Liver (tissue), 9 donors: ENCODE measurements around the gene TIMM17B. TPM values are rescaled to one million over a fixed set of nuclear protein-coding genes. Genes with fewer than 3 reads are reported as not detected.

Experiments used
- DNase-seq: peaks from one replicate; pipeline ENCODE4 v3.0.0-alpha.2; 2017; ENCODE audit warnings: low spot score
- H3K27ac ChIP-seq, 2 donors: one replicate each; pipeline ENCODE4 v1.7.0; 2013; ENCODE audit warnings: inconsistent platforms in 2 of 2, low read length in 2 of 2, control low read depth in 1 of 2, low read depth in 1 of 2, mild to moderate bottlenecking in 1 of 2
- H3K27me3 ChIP-seq, 4 donors: one replicate each; pipeline versions ENCODE4 v1.6.1 to v1.7.0; 2013; ENCODE audit warnings: low read length in 3 of 4, inconsistent platforms in 1 of 4, mild to moderate bottlenecking in 1 of 4, moderate library complexity in 1 of 4; ENCODE audit not compliant: control insufficient read depth in 4 of 4, insufficient read depth in 4 of 4
- H3K36me3 ChIP-seq, 4 donors: one replicate each; pipeline versions ENCODE4 v1.6.1 to v1.7.0; 2013; ENCODE audit warnings: low read length in 3 of 4, mild to moderate bottlenecking in 3 of 4, low read depth in 1 of 4, moderate library complexity in 1 of 4; ENCODE audit not compliant: control insufficient read depth in 4 of 4, insufficient read depth in 3 of 4
- H3K4me1 ChIP-seq, 4 donors: one replicate each; pipeline versions ENCODE4 v1.6.1 to v1.7.0; 2013; ENCODE audit warnings: low read length in 3 of 4, mild to moderate bottlenecking in 3 of 4, moderate library complexity in 1 of 4; ENCODE audit not compliant: control insufficient read depth in 4 of 4, insufficient read depth in 4 of 4
- H3K4me3 ChIP-seq, 3 donors: one replicate each; pipeline versions ENCODE4 v1.6.1 to v1.7.0; 2013; ENCODE audit warnings: low read length in 3 of 3, control low read depth in 1 of 3, low read depth in 1 of 3, mild to moderate bottlenecking in 1 of 3
- H3K9ac ChIP-seq, 2 donors: one replicate each; pipeline ENCODE4 v1.7.0; 2013; ENCODE audit warnings: low read length in 2 of 2, mild to moderate bottlenecking in 2 of 2, moderate library complexity in 2 of 2, control low read depth in 1 of 2, low read depth in 1 of 2
- H3K9me3 ChIP-seq, 4 donors: one replicate each; pipeline versions ENCODE4 v1.6.1 to v1.7.0; 2013; ENCODE audit warnings: low read length in 3 of 4; ENCODE audit not compliant: control insufficient read depth in 4 of 4
- EGR1 ChIP-seq, 2 donors: IDR thresholded peaks; 2 replicates each; pipeline ENCODE4 v1.6.1; 2016 to 2018; ENCODE audit warnings: antibody characterized with exemption in 2 of 2, low read depth in 2 of 2
- FOXA1 ChIP-seq: IDR thresholded peaks from 2 replicates; pipeline ENCODE4 v1.6.1; 2016; ENCODE audit warnings: antibody characterized with exemption
- FOXA2 ChIP-seq: IDR thresholded peaks from 2 replicates; pipeline ENCODE4 v1.6.1; 2016; ENCODE audit warnings: antibody characterized with exemption
- GABPA ChIP-seq, 2 donors: IDR thresholded peaks in 1 of 2; conservative IDR thresholded peaks in 1 of 2; 2 replicates each; pipeline ENCODE4 v1.6.1; 2016; ENCODE audit warnings: antibody characterized with exemption in 2 of 2, mild to moderate bottlenecking in 1 of 2, moderate library complexity in 1 of 2
- HNF4A ChIP-seq, 2 donors: conservative IDR thresholded peaks; 2 replicates each; pipeline ENCODE4 v1.6.1; 2016; ENCODE audit warnings: antibody characterized with exemption in 2 of 2, mild to moderate bottlenecking in 2 of 2
- HNF4G ChIP-seq: IDR thresholded peaks from 2 replicates; pipeline ENCODE4 v1.6.1; 2016; ENCODE audit warnings: antibody characterized with exemption
- JUND ChIP-seq, 2 donors: IDR thresholded peaks; 2 replicates each; pipeline ENCODE4 v1.6.1; 2016; ENCODE audit warnings: antibody characterized with exemption in 2 of 2
- NR2F2 ChIP-seq: IDR thresholded peaks from 2 replicates; pipeline ENCODE4 v1.6.1; 2016; ENCODE audit warnings: antibody characterized with exemption
- RAD21 ChIP-seq, 2 donors: IDR thresholded peaks; 2 replicates each; pipeline ENCODE4 v1.6.1; 2016; ENCODE audit warnings: antibody characterized with exemption in 2 of 2, mild to moderate bottlenecking in 2 of 2
- RXRA ChIP-seq, 2 donors: IDR thresholded peaks; 2 replicates each; pipeline ENCODE4 v1.6.1; 2017 to 2018; ENCODE audit warnings: antibody characterized with exemption in 2 of 2, mild to moderate bottlenecking in 1 of 2
- SP1 ChIP-seq: IDR thresholded peaks from 2 replicates; pipeline ENCODE4 v1.6.1; 2018; ENCODE audit warnings: antibody characterized with exemption, mild to moderate bottlenecking
- TAF1 ChIP-seq: conservative IDR thresholded peaks from 2 replicates; pipeline ENCODE4 v1.6.1; 2016; ENCODE audit warnings: antibody characterized with exemption, mild to moderate bottlenecking
- YY1 ChIP-seq: IDR thresholded peaks from 2 replicates; pipeline ENCODE4 v1.6.1; 2016; ENCODE audit warnings: antibody characterized with exemption, mild to moderate bottlenecking
- WGBS: extraction: QIAGEN DNeasy Blood & Tissue Kit; methylation state at CpG from one replicate; pipeline ENCODE4 v1.1.7; 2013; 5-methylcytosine and 5-hydroxymethylcytosine counted together
- polyA plus RNA-seq, 2 donors: library from polyadenylated mRNA; stranded (reverse) in 1 of 2; unstranded in 1 of 2; fragments of 200-250 nt in 1 of 2; fragments of >200 nt in 1 of 2; fragmentation: Nextera tagmentation in 1 of 2; extraction: Ambion mirVana in 1 of 2; gene quantifications; one replicate each; pipeline versions ENCODE4 v1.2.1 to v1.2.3, GENCODE V29; 2013 to 2015
- total RNA-seq, 2 donors: library from RNA; depleted of rRNA; stranded (reverse); fragments of >200 nt; gene quantifications; one replicate each; pipeline ENCODE4 v1.2.3, GENCODE V29; 2014
- TF ChIP-seq, protein P1 (sequence below): IDR thresholded peaks from 2 replicates; pipeline ENCODE4 v1.6.1; 2016; ENCODE audit warnings: antibody characterized with exemption, mild to moderate bottlenecking
- TF ChIP-seq, protein P2 (sequence below): IDR thresholded peaks from 2 replicates; pipeline ENCODE4 v1.6.1; 2016; ENCODE audit warnings: antibody characterized with exemption
- TF ChIP-seq, protein P3 (sequence below): IDR thresholded peaks from 2 replicates; pipeline ENCODE4 v1.6.1; 2016; ENCODE audit warnings: antibody characterized with exemption
- TF ChIP-seq, protein P4 (sequence below): fragments of 150-350 bp; IDR thresholded peaks from 2 replicates; pipeline ENCODE4 v1.5.1; 2017; ENCODE audit warnings: improper control_type of control experiment, low read depth, low read length; ENCODE audit not compliant: missing input control
- donor health status: healthy.
- donor health status: healthy.
- donor health status: healthy.
- donor health status: healthy.
- donor health status: healthy.

TIMM17B gene
- total and polyA plus RNA-seq, 4 donors = 22.8 to 53.1 (median 30.0) TPM

DNA sequence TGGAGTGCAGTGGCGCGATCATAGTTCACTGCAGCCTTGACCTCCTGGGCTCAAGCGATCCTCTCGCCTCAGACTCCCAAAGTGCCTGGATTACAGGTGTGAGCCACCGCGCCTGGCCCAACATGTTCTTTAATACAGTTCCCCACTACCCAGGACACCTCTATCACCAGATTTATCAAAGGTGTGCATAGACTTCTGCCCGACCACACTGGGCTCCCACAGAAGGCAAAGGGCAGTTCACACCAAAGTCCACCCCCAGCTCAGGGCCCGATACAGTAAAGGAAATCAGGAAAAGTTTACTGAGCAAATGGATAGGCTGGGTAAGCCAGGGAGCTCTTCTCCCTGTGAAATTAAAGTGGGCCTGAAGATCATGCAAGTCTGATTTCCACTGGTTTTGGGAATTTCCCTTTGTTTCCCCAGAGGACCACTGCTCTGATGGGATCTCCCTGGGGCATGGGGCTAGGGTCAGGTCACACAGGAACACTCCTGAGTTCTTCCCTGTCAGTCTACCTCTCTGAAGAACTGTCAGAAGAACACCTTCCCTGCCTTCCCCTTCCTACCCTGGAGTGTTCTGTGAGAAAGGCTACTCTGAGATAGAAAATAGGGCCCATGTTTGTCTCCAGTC is 39.0 kb upstream of the TIMM17B start:
- H3K4me3 ChIP-seq = no peak overlapping the region
- H3K9ac ChIP-seq = no peak overlapping the region
- no peaks in the 10 kb centered on the region for H3K27me3 ChIP-seq
- H3K36me3 ChIP-seq = peaks cover 1 to 16% (median 6%) of the 10 kb centered on the region in 4 donors
- H3K4me1 ChIP-seq = peaks cover 2 to 19% (median 6%) of the 10 kb centered on the region in 4 donors
- DNase-seq = no peak
- no peaks in the 10 kb centered on the region for H3K9me3 ChIP-seq
- H3K27ac ChIP-seq = no peak overlapping the region
- WGBS = 81% methylated on average over 8 of the region's 8 CpGs
- TF ChIP-seq, protein P1, sequence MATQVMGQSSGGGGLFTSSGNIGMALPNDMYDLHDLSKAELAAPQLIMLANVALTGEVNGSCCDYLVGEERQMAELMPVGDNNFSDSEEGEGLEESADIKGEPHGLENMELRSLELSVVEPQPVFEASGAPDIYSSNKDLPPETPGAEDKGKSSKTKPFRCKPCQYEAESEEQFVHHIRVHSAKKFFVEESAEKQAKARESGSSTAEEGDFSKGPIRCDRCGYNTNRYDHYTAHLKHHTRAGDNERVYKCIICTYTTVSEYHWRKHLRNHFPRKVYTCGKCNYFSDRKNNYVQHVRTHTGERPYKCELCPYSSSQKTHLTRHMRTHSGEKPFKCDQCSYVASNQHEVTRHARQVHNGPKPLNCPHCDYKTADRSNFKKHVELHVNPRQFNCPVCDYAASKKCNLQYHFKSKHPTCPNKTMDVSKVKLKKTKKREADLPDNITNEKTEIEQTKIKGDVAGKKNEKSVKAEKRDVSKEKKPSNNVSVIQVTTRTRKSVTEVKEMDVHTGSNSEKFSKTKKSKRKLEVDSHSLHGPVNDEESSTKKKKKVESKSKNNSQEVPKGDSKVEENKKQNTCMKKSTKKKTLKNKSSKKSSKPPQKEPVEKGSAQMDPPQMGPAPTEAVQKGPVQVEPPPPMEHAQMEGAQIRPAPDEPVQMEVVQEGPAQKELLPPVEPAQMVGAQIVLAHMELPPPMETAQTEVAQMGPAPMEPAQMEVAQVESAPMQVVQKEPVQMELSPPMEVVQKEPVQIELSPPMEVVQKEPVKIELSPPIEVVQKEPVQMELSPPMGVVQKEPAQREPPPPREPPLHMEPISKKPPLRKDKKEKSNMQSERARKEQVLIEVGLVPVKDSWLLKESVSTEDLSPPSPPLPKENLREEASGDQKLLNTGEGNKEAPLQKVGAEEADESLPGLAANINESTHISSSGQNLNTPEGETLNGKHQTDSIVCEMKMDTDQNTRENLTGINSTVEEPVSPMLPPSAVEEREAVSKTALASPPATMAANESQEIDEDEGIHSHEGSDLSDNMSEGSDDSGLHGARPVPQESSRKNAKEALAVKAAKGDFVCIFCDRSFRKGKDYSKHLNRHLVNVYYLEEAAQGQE = no peak
- TF ChIP-seq EGR1 (IDR thresholded peaks at IDR 0.05; ENCODE audit: low read depth in 2 of 2) = no peak
- TF ChIP-seq RAD21 (IDR thresholded peaks at IDR 0.05) = no peak
- no peak for TF ChIP-seq FOXA1
- peak in 1 of 2 donors; percentile 51 for TF ChIP-seq HNF4A (conservative IDR thresholded peaks at IDR 0.05)
- TF ChIP-seq HNF4G = no peak
- TF ChIP-seq, protein P2, sequence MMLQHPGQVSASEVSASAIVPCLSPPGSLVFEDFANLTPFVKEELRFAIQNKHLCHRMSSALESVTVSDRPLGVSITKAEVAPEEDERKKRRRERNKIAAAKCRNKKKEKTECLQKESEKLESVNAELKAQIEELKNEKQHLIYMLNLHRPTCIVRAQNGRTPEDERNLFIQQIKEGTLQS = no peak

DNA sequence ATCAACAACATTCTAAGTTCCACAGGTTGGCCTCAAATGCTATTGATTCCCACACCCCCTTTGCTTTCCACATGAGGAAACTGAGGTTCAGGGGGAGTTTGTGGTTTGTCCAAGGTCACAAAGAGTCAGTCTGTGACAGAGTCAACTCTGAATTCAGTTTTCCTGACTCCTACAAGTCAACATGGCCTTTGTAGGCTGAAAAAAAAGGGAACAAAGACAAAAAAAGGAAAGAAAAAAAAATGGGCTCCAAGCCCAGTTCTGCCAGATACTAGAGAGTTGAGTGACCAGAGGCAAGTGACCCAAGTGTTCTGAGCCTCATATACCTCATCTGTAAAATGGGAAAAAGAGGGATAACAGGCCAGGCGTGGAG is 37.7 kb upstream of the TIMM17B start:
- Histone ChIP-seq H3K9ac (no peak overlapping the region), H3K4me3 (no peak overlapping the region), H3K9me3 (no peaks in the 10 kb centered on the region), H3K27me3 (no peaks in the 10 kb centered on the region), H3K36me3 (peaks cover 1 to 19% (median 10%) of the 10 kb centered on the region in 4 donors), H3K27ac (no peak overlapping the region), H3K4me1 (peaks cover 0 to 10% (median 3%) of the 10 kb centered on the region in 4 donors)
- 92% methylated on average over 1 of the region's 1 CpG for WGBS
- TF ChIP-seq GABPA (IDR thresholded peaks at IDR 0.05 in 1 of 2, conservative IDR thresholded peaks at IDR 0.05 in 1 of 2) (no peak), EGR1 (IDR thresholded peaks at IDR 0.05; ENCODE audit: low read depth in 2 of 2) (no peak), TAF1 (no peak), JUND (IDR thresholded peaks at IDR 0.05) (no peak), RXRA (IDR thresholded peaks at IDR 0.05) (peak in 1 of 2 donors; percentile 8), FOXA1 (no peak)
- TF ChIP-seq, protein P2 = no peak
- TF ChIP-seq, protein P3, sequence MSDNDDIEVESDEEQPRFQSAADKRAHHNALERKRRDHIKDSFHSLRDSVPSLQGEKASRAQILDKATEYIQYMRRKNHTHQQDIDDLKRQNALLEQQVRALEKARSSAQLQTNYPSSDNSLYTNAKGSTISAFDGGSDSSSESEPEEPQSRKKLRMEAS = no peak
- DNase-seq = no peak

DNA sequence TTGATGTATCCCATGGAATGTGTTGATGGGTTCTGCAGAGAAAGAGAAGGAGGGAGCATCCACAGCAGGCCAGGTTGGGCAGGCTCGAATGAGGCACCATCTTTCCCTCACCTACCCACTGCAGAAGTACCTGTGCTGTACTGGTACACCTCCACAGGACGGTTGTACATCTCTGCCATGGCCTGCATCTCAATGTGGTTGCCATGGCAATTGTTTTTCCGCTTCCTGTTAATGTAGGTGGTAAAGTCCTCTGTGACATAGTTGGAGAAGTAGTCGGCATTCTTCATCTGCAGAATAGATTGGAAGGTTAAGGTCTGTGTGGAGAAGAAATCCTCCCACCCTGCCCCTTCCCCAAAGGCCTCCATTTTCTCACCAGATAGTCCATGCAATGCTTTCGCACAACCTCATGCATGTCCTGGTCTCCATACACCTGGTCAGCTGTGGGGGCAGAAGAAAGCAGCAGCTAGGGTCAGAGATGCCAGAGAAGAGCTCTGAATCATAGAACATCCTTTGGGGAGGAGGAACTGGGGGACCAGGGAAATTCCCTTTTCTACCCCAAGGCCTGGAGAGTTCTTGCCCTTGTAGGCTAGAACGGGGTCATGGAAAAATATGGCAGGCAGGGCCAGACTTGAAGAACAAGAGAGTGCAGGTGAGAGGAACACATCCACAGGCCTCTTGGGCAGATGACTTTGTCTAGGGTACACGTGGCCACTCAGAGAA is 37.2 kb upstream of the TIMM17B start:
- Histone ChIP-seq H3K9me3 (no peaks in the 10 kb centered on the region), H3K36me3 (peaks cover 3 to 21% (median 11%) of the 10 kb centered on the region in 4 donors), H3K9ac (no peak overlapping the region), H3K27ac (no peak overlapping the region), H3K27me3 (no peaks in the 10 kb centered on the region), H3K4me3 (no peak overlapping the region), H3K4me1 (peaks cover 0 to 7% (median 3%) of the 10 kb centered on the region in 4 donors)
- TF ChIP-seq JUND (IDR thresholded peaks at IDR 0.05) (no peak), RAD21 (IDR thresholded peaks at IDR 0.05) (no peak), GABPA (IDR thresholded peaks at IDR 0.05 in 1 of 2, conservative IDR thresholded peaks at IDR 0.05 in 1 of 2) (no peak), YY1 (no peak), SP1 (no peak), FOXA1 (no peak), NR2F2 (no peak), EGR1 (IDR thresholded peaks at IDR 0.05; ENCODE audit: low read depth in 2 of 2) (no peak), FOXA2 (no peak), HNF4A (conservative IDR thresholded peaks at IDR 0.05) (no peak)
- TF ChIP-seq, protein P2 = no peak
- TF ChIP-seq, protein P4, sequence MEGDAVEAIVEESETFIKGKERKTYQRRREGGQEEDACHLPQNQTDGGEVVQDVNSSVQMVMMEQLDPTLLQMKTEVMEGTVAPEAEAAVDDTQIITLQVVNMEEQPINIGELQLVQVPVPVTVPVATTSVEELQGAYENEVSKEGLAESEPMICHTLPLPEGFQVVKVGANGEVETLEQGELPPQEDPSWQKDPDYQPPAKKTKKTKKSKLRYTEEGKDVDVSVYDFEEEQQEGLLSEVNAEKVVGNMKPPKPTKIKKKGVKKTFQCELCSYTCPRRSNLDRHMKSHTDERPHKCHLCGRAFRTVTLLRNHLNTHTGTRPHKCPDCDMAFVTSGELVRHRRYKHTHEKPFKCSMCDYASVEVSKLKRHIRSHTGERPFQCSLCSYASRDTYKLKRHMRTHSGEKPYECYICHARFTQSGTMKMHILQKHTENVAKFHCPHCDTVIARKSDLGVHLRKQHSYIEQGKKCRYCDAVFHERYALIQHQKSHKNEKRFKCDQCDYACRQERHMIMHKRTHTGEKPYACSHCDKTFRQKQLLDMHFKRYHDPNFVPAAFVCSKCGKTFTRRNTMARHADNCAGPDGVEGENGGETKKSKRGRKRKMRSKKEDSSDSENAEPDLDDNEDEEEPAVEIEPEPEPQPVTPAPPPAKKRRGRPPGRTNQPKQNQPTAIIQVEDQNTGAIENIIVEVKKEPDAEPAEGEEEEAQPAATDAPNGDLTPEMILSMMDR = no peak
- WGBS = 88% methylated on average over 7 of the region's 7 CpGs
- DNase-seq = no peak
